Stimulated activated memory B cell treated with anti-CD40 and anti-IgM and Interleukin-4, amounts not matched to agents 10 μg/mL and 1 μg/mL and 100 μg/mL, for 72 hours (primary cell): ENCODE measurements around the gene NLK.
A peak's percentile ranks its signal among the peaks of the same experiment; 100 is the strongest.

Source experiments
- ATAC-seq: fragments of 150-1000 bp; cut with Tn5 transposase; 2 replicates; pipeline ENCODE4 v1.10.0; 2021
- H3K27ac Mint-ChIP-seq: one replicate; pipeline ENCODE4 v1.8.0; 2022; ENCODE audit warnings: mild to moderate bottlenecking, mixed read lengths
- H3K27me3 Mint-ChIP-seq: one replicate; pipeline ENCODE4 v1.8.0; 2022; ENCODE audit warnings: mixed read lengths
- H3K36me3 Mint-ChIP-seq: one replicate; pipeline ENCODE4 v1.8.0; 2022; ENCODE audit warnings: mixed read lengths
- H3K4me1 Mint-ChIP-seq: one replicate; pipeline ENCODE4 v1.8.0; 2022; ENCODE audit warnings: mixed read lengths
- H3K4me3 Mint-ChIP-seq: one replicate; pipeline ENCODE4 v1.8.0; 2022; ENCODE audit warnings: mild to moderate bottlenecking, moderate library complexity, mixed read lengths
- H3K9me3 Mint-ChIP-seq: one replicate; pipeline ENCODE4 v1.8.0; 2022; ENCODE audit warnings: mixed read lengths

The NLK gene

DNA sequence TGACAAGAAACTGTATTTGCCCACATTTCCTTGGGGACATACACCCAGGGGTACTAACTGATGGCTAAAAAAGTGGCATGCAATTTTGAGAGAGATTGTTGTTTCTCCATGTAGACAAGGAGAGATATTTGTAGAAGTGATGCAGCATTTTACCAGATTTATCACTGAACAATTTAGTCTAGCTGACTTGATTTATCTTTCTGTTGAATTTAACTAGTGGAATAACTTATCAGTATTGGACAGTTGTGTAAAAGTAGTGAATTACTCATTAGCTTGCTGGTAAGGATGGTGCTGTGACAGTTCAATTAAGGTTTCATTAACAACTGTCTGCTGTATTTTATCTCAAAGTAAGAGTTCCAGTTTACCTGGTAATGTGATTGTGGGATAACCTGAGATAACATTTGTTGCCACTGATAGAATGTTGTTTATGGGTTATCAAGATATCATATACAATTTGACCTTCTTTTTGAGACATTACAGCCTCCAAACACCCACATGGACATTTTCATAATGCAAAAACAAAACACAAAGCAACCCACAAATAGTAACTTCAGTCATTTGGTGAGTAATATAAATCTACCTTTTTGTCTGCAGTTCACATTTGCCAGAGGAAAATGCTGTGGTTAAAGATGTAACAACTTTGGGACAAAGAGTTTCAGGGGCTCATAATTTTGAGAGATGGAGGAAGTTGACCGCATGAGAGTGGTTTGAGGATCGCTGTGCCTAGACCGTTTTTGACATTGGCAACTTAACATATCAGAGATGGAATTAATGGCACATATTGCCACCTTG, 3.8 kb downstream of the NLK start:
- H3K4me3 Mint-ChIP-seq = peak overlapping the region; percentile 52

DNA sequence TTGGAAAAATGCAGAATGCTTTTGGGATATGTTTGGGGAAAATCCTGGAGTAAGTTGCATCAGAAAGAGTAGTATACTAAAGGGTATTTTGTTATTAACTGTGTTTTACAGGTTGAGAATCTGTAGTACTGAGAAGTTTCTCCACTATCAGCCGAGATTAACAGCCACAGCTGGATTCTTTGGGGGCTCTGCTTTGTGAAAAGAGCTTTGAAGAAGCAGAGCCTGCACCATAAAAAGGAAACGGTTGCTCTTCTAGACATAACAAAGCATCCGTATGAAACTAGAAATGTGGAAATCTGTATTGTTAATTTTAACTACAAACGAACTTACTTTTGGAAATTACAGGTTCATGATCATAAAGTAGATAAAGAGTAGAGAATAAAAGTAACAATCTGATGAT, 5.3 kb downstream of the NLK start:
- H3K27me3 Mint-ChIP-seq = no peaks in the 10 kb centered on the region
- no peak overlapping the region for H3K27ac Mint-ChIP-seq
- peaks cover 69% of the 10 kb centered on the region for H3K4me1 Mint-ChIP-seq
- H3K36me3 Mint-ChIP-seq = peaks cover 18% of the 10 kb centered on the region
- ATAC-seq = no peak
- no peaks in the 10 kb centered on the region for H3K9me3 Mint-ChIP-seq
- no peak overlapping the region for H3K4me3 Mint-ChIP-seq

More for the DNA sequence above, 3.8 kb downstream of the NLK start:
- no peak overlapping the region for H3K27ac Mint-ChIP-seq
- H3K4me1 Mint-ChIP-seq = peaks cover 76% of the 10 kb centered on the region
- no peak for ATAC-seq
- H3K36me3 Mint-ChIP-seq = peaks cover 22% of the 10 kb centered on the region
- no peaks in the 10 kb centered on the region for H3K9me3 Mint-ChIP-seq
- H3K27me3 Mint-ChIP-seq = no peaks in the 10 kb centered on the region

- ATAC-seq = no peak
- Mint-ChIP-seq H3K9me3 (no peaks in the 10 kb centered on the region), H3K27ac (no peak overlapping the region), H3K4me1 (peaks cover 70% of the 10 kb centered on the region), H3K36me3 (peaks cover 9% of the 10 kb centered on the region), H3K27me3 (no peaks in the 10 kb centered on the region), H3K4me3 (no peak overlapping the region)
These were observed 6.6 kb downstream of the NLK start for GRCh38 chr17:28049071-28049470.

GRCh38 chr17:28053044-28053670, 10.7 kb downstream of the NLK start:
- H3K4me1 Mint-ChIP-seq = peaks cover 57% of the 10 kb centered on the region
- no peaks in the 10 kb centered on the region for H3K27me3 Mint-ChIP-seq
- H3K9me3 Mint-ChIP-seq = no peaks in the 10 kb centered on the region
- peak overlapping the region; percentile 17 for H3K27ac Mint-ChIP-seq
- H3K36me3 Mint-ChIP-seq = peaks cover 9% of the 10 kb centered on the region
- no peak overlapping the region for H3K4me3 Mint-ChIP-seq
- no peak for ATAC-seq

- no peak for ATAC-seq
- H3K27ac Mint-ChIP-seq = peak overlapping the region; percentile 17
- H3K4me1 Mint-ChIP-seq = peaks cover 61% of the 10 kb centered on the region
- H3K36me3 Mint-ChIP-seq = peaks cover 9% of the 10 kb centered on the region
- H3K27me3 Mint-ChIP-seq = no peaks in the 10 kb centered on the region
- no peak overlapping the region for H3K4me3 Mint-ChIP-seq
- H3K9me3 Mint-ChIP-seq = no peaks in the 10 kb centered on the region
These were observed 11.2 kb downstream of the NLK start for GRCh38 chr17:28053725-28054124.

- Mint-ChIP-seq H3K4me3 (no peak overlapping the region), H3K27ac (peak overlapping the region; percentile 11), H3K9me3 (no peaks in the 10 kb centered on the region), H3K36me3 (peaks cover under 1% of the 10 kb centered on the region), H3K27me3 (no peaks in the 10 kb centered on the region), H3K4me1 (peaks cover 43% of the 10 kb centered on the region)
- no peak for ATAC-seq
These were observed 13.2 kb downstream of the NLK start for GRCh38 chr17:28055546-28056275.

DNA sequence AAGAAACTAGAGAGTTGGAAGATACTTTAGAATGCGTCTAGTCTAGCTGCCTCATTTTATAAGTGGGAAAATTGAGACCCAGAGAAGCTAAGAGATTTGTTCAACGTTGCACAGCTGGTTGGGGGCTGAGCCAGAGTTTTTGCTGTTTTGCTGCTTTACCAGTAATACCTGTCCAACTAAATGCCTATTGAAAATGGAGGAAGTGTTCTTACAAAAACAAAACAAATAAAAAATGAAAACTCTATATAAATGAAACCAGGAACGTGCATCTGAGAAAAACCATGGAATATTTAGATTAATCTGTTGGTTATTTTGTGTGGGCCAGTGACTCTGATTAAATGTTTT, 13.8 kb downstream of the NLK start:
- ATAC-seq = no peak
- H3K4me3 Mint-ChIP-seq = no peak overlapping the region
- H3K4me1 Mint-ChIP-seq = peaks cover 41% of the 10 kb centered on the region
- H3K36me3 Mint-ChIP-seq = no peaks in the 10 kb centered on the region
- peak overlapping the region; percentile 11 for H3K27ac Mint-ChIP-seq
- no peaks in the 10 kb centered on the region for H3K9me3 Mint-ChIP-seq
- H3K27me3 Mint-ChIP-seq = no peaks in the 10 kb centered on the region

- no peaks in the 10 kb centered on the region for H3K27me3 Mint-ChIP-seq
- H3K36me3 Mint-ChIP-seq = no peaks in the 10 kb centered on the region
- no peaks in the 10 kb centered on the region for H3K9me3 Mint-ChIP-seq
- peaks cover 39% of the 10 kb centered on the region for H3K4me1 Mint-ChIP-seq
- H3K27ac Mint-ChIP-seq = peak overlapping the region; percentile 51
- no peak overlapping the region for H3K4me3 Mint-ChIP-seq
- peak; percentile 70 for ATAC-seq
These were observed 15.3 kb downstream of the NLK start for GRCh38 chr17:28057731-28058246.

DNA sequence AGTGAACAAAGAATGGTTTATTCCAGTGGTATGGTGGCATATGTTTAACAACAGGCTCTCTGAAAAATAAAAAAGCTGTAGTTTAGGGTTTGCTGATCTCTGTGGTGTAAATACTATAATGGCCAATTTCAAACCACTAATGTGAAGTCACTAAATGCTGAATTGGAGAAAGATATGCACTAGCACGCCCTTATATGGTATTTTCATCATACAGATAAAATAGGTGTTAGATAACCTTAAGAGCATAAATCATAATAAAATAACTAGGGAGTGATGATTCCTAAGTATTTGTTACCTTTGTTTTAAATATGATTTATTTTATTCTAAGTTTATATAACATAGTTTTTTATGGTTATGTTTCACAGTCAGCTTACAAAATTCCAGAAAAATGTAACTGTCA, 17.2 kb downstream of the NLK start:
- H3K9me3 Mint-ChIP-seq = no peaks in the 10 kb centered on the region
- peaks cover 32% of the 10 kb centered on the region for H3K4me1 Mint-ChIP-seq
- H3K27me3 Mint-ChIP-seq = no peaks in the 10 kb centered on the region
- no peak overlapping the region for H3K4me3 Mint-ChIP-seq
- no peak overlapping the region for H3K27ac Mint-ChIP-seq
- ATAC-seq = no peak
- H3K36me3 Mint-ChIP-seq = no peaks in the 10 kb centered on the region

GRCh38 chr17:28065706-28066105, 23.2 kb downstream of the NLK start:
- Mint-ChIP-seq H3K27ac (no peak overlapping the region), H3K4me1 (peaks cover 21% of the 10 kb centered on the region)

DNA sequence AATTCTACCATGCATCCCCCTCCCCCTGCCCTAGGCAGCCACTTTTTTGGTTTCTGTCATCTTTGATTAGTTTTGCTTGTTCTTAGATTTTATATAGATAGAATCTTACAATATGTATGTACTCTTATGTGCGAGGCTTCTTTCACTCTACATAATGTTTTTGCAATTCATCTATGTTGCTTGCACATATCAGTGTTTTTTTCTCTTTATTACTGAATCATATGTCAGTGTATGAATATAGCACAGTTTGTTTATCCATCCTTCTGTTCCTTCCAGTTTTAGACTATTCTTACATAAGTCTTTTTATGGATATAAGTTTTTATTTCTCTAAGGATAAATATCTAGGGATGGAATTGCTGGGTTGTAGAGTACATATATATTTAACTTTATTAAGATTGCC, 26.6 kb downstream of the NLK start:
- H3K36me3 Mint-ChIP-seq = peaks cover 40% of the 10 kb centered on the region
- no peak for ATAC-seq

More at GRCh38 chr17:28065706-28066105, 23.2 kb downstream of the NLK start:
- ATAC-seq = no peak
- Mint-ChIP-seq H3K4me3 (no peak overlapping the region), H3K27me3 (no peaks in the 10 kb centered on the region), H3K9me3 (no peaks in the 10 kb centered on the region), H3K36me3 (peaks cover 18% of the 10 kb centered on the region)

DNA sequence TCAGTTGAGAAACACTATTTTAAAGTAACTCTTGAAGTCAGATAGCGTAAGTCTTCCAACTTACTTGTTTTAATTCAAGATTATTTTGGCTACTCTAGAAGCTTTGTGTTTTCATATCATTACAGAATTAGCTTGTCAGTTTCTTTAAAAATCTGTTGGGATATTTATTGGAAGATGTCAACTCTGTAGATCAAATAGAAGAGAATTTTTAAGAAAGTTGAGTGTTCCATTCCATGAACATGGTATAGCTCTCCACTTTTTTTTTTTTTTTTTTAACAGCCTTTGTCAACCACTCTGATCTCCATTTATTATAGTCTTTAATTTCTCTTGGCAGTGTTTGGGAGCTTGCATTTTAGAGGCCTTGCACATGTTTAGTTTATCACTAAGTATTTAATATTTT, 28.7 kb downstream of the NLK start:
- no peak for ATAC-seq
- Mint-ChIP-seq H3K36me3 (peaks cover 36% of the 10 kb centered on the region), H3K9me3 (peaks cover 6% of the 10 kb centered on the region), H3K27ac (peak overlapping the region; percentile 69), H3K4me3 (no peak overlapping the region), H3K27me3 (no peaks in the 10 kb centered on the region), H3K4me1 (peaks cover 46% of the 10 kb centered on the region)

More for the DNA sequence above, 26.6 kb downstream of the NLK start:
- H3K9me3 Mint-ChIP-seq = peaks cover 6% of the 10 kb centered on the region
- H3K4me3 Mint-ChIP-seq = no peak overlapping the region
- no peak overlapping the region for H3K27ac Mint-ChIP-seq
- H3K4me1 Mint-ChIP-seq = peaks cover 42% of the 10 kb centered on the region
- no peaks in the 10 kb centered on the region for H3K27me3 Mint-ChIP-seq

- peaks cover 34% of the 10 kb centered on the region for H3K36me3 Mint-ChIP-seq
- H3K4me3 Mint-ChIP-seq = peak overlapping the region; percentile 34
- no peaks in the 10 kb centered on the region for H3K27me3 Mint-ChIP-seq
- ATAC-seq = peak; percentile 64
- H3K9me3 Mint-ChIP-seq = peaks cover 8% of the 10 kb centered on the region
- H3K4me1 Mint-ChIP-seq = peaks cover 51% of the 10 kb centered on the region
- H3K27ac Mint-ChIP-seq = peak overlapping the region; percentile 69
These were observed 29.6 kb downstream of the NLK start for GRCh38 chr17:28071891-28072606.

DNA sequence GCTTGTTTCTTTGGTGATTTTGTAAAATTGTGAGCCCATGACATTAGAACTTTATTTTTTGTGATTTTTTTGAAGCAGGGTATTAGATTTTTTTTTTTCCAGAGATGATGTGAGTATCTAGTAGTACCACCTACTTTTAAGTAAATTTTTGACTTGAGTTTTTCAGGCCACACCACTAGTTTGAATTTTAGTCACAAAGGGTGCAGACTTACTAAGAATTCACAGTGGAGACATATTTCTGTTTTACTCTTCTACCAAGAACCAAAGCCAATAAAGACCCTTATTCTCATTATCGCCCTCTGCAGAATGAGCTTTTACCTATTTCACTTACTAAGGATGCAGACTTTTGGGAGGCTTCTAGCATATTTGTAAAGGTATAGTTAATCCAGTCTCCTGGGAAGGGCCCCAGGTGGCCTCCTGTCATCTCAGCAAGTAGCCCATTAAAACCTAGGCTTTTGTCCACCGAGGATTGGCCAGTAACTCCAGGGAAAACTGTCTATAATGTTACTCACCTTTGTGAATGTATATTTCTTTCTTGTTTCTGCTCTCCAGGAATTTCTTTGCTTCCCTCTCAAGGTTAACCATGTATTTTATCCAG, 30.6 kb downstream of the NLK start:
- H3K4me3 Mint-ChIP-seq = no peak overlapping the region
- peak overlapping the region; percentile 69 for H3K27ac Mint-ChIP-seq
- peaks cover 52% of the 10 kb centered on the region for H3K4me1 Mint-ChIP-seq
- no peaks in the 10 kb centered on the region for H3K27me3 Mint-ChIP-seq
- ATAC-seq = no peak
- H3K36me3 Mint-ChIP-seq = peaks cover 32% of the 10 kb centered on the region
- peaks cover 9% of the 10 kb centered on the region for H3K9me3 Mint-ChIP-seq
